Rectal smooth muscle tissue (tissue), 1 donor: ENCODE measurements around the gene TMEM63B.
"Not testable (repeated sequence)": the region's sequence is repeated elsewhere in the genome, so short reads cannot be mapped to it uniquely, and the experiment has no call there.

Source experiments
- H3K27ac ChIP-seq: one replicate; pipeline ENCODE4 v1.7.0; 2013; ENCODE audit warnings: low read depth, low read length, inconsistent platforms
- H3K27me3 ChIP-seq: one replicate; pipeline ENCODE4 v1.7.0; 2013; ENCODE audit warnings: low read length; ENCODE audit not compliant: control insufficient read depth, insufficient read depth
- H3K36me3 ChIP-seq: one replicate; pipeline ENCODE4 v1.7.0; 2013; ENCODE audit warnings: low read length; ENCODE audit not compliant: control insufficient read depth, insufficient read depth
- H3K4me1 ChIP-seq: one replicate; pipeline ENCODE4 v1.7.0; 2013; ENCODE audit warnings: low read length; ENCODE audit not compliant: control insufficient read depth, insufficient read depth
- H3K4me3 ChIP-seq: one replicate; pipeline ENCODE4 v1.7.0; 2013; ENCODE audit warnings: low read length
- H3K9ac ChIP-seq: one replicate; pipeline ENCODE4 v1.7.0; 2013; ENCODE audit warnings: low read length

Gene TMEM63B

GRCh38 chr6:44087623-44088022 is 39.7 kb upstream of the TMEM63B start:
- Histone ChIP-seq H3K27ac (no peak overlapping the region), H3K4me3 (no peak overlapping the region), H3K27me3 (no peaks in the 10 kb centered on the region), H3K9ac (no peak overlapping the region), H3K36me3 (no peaks in the 10 kb centered on the region), H3K4me1 (no peaks in the 10 kb centered on the region)

GRCh38 chr6:44088827-44089590 is 38.3 kb upstream of the TMEM63B start:
- Histone ChIP-seq H3K27me3 (no peaks in the 10 kb centered on the region), H3K4me3 (no peak overlapping the region), H3K27ac (no peak overlapping the region), H3K4me1 (no peaks in the 10 kb centered on the region), H3K9ac (no peak overlapping the region), H3K36me3 (no peaks in the 10 kb centered on the region)

- H3K36me3 ChIP-seq = no peaks in the 10 kb centered on the region
- H3K27me3 ChIP-seq = no peaks in the 10 kb centered on the region
- no peaks in the 10 kb centered on the region for H3K4me1 ChIP-seq
- no peak overlapping the region for H3K4me3 ChIP-seq
- H3K27ac ChIP-seq = no peak overlapping the region
- no peak overlapping the region for H3K9ac ChIP-seq
These were observed 36.9 kb upstream of the TMEM63B start for GRCh38 chr6:44090465-44090864.

GRCh38 chr6:44091356-44091755 is 36.0 kb upstream of the TMEM63B start:
- H3K4me1 ChIP-seq = not testable (repeated sequence)

GRCh38 chr6:44091981-44092884 is 35.1 kb upstream of the TMEM63B start:
- Histone ChIP-seq H3K4me3 (no peak overlapping the region), H3K4me1 (no peaks in the 10 kb centered on the region), H3K36me3 (no peaks in the 10 kb centered on the region), H3K9ac (no peak overlapping the region), H3K27ac (no peak overlapping the region), H3K27me3 (no peaks in the 10 kb centered on the region)

More at GRCh38 chr6:44091356-44091755, 36.0 kb upstream of the TMEM63B start:
- H3K9ac ChIP-seq, H3K27me3 ChIP-seq, H3K4me3 ChIP-seq, H3K27ac ChIP-seq, H3K36me3 ChIP-seq: not testable (repeated sequence)

GRCh38 chr6:44093066-44093465 is 34.3 kb upstream of the TMEM63B start:
- Histone ChIP-seq H3K4me3 (no peak overlapping the region), H3K4me1 (no peaks in the 10 kb centered on the region), H3K9ac (no peak overlapping the region), H3K27ac (no peak overlapping the region), H3K36me3 (no peaks in the 10 kb centered on the region), H3K27me3 (no peaks in the 10 kb centered on the region)

- no peak overlapping the region for H3K27ac ChIP-seq
- H3K4me1 ChIP-seq = no peaks in the 10 kb centered on the region
- H3K36me3 ChIP-seq = no peaks in the 10 kb centered on the region
- H3K4me3 ChIP-seq = no peak overlapping the region
- no peak overlapping the region for H3K9ac ChIP-seq
- no peaks in the 10 kb centered on the region for H3K27me3 ChIP-seq
These were observed 33.5 kb upstream of the TMEM63B start for GRCh38 chr6:44093750-44094402.

GRCh38 chr6:44094403-44095242 is 32.7 kb upstream of the TMEM63B start:
- H3K36me3 ChIP-seq = peaks cover 1% of the 10 kb centered on the region
- H3K27me3 ChIP-seq = no peaks in the 10 kb centered on the region
- H3K9ac ChIP-seq = no peak overlapping the region
- no peaks in the 10 kb centered on the region for H3K4me1 ChIP-seq
- H3K4me3 ChIP-seq = no peak overlapping the region
- H3K27ac ChIP-seq = no peak overlapping the region

GRCh38 chr6:44095243-44095623 is 32.1 kb upstream of the TMEM63B start:
- not testable (repeated sequence) for H3K4me1 ChIP-seq

GRCh38 chr6:44096612-44097011 is 30.7 kb upstream of the TMEM63B start:
- Histone ChIP-seq H3K27ac (no peak overlapping the region), H3K4me1 (no peaks in the 10 kb centered on the region), H3K27me3 (no peaks in the 10 kb centered on the region), H3K4me3 (no peak overlapping the region), H3K36me3 (peaks cover 3% of the 10 kb centered on the region), H3K9ac (no peak overlapping the region)

More at GRCh38 chr6:44095243-44095623, 32.1 kb upstream of the TMEM63B start:
- H3K27ac ChIP-seq, H3K9ac ChIP-seq, H3K36me3 ChIP-seq, H3K4me3 ChIP-seq, H3K27me3 ChIP-seq: not testable (repeated sequence)

- Histone ChIP-seq H3K27ac (no peak overlapping the region), H3K9ac (no peak overlapping the region), H3K4me1 (no peaks in the 10 kb centered on the region), H3K4me3 (no peak overlapping the region), H3K27me3 (no peaks in the 10 kb centered on the region), H3K36me3 (peaks cover 3% of the 10 kb centered on the region)
These were observed 29.5 kb upstream of the TMEM63B start for GRCh38 chr6:44097782-44098317.
